Endothelial cell of umbilical vein (primary cell): Measurements from ENCODE around the gene COL8A1. TPM values are rescaled to one million over a fixed set of nuclear protein-coding genes. Genes with fewer than 3 reads are reported as not detected.
A peak's percentile ranks its signal among the peaks of the same experiment; 100 is the strongest.

Experiments used
- BruUV-seq: library from RNA; stranded (reverse); fragments of 400-500 nt; replicated peaks from 2 replicates; lab custom pipeline; 2021; lab: Mats Ljungman, UMichigan
- CTCF ChIA-PET: fragments of 300-600, 350-600 bp; sonication (Branson Sonifier 250); formaldehyde crosslinking; loops from one replicate; lab custom pipeline; 2021; ENCODE audit warnings: antibody characterized with exemption, inconsistent platforms; lab: Charles Lee
- POLR2A ChIA-PET: fragments of 300-600, 350-600 bp; sonication (Branson Sonifier 250); formaldehyde crosslinking; loops from one replicate; lab custom pipeline; 2021; ENCODE audit warnings: antibody characterized with exemption, inconsistent platforms; lab: Charles Lee
- DNase-seq: peaks from one replicate; pipeline ENCODE4 v3.0.0-alpha.2; 2011; ENCODE audit warnings: low read depth, low spot score
- FAIRE-seq: peaks from 2 replicates; lab custom pipeline; 2011; peaks lifted over from hg19 to GRCh38; lab: Jason Lieb, UNC
- H2AFZ ChIP-seq: 2 replicates; pipeline ENCODE4 v1.6.0; 2012; ENCODE audit warnings: low read depth, low read length, control low read depth, inconsistent platforms
- H3K27ac ChIP-seq: 2 replicates; pipeline ENCODE4 v1.5.1; 2011; ENCODE audit warnings: low read depth, mild to moderate bottlenecking, control low read depth, low read length, moderate library complexity; ENCODE audit not compliant: insufficient read depth
- H3K27me3 ChIP-seq, 2 experiments: 2 replicates each; pipeline versions ENCODE4 v1.6.0 to v1.6.1; 2011; ENCODE audit warnings: low read length in 2 of 2, mixed read lengths in 1 of 2; ENCODE audit not compliant: control insufficient read depth in 2 of 2, insufficient read depth in 2 of 2
- H3K36me3 ChIP-seq, 2 experiments: 2 replicates in 1 of 2; 3 replicates in 1 of 2; pipeline ENCODE4 v1.5.1; 2011; ENCODE audit warnings: low read length in 2 of 2, mild to moderate bottlenecking in 1 of 2, moderate library complexity in 1 of 2; ENCODE audit not compliant: control insufficient read depth in 2 of 2, insufficient read depth in 2 of 2; ENCODE audit errors: extremely low read depth in 1 of 2
- H3K4me1 ChIP-seq: 3 replicates; pipeline ENCODE4 v1.5.1; 2011; ENCODE audit warnings: mild to moderate bottlenecking, low read length; ENCODE audit not compliant: control insufficient read depth, insufficient read depth; ENCODE audit errors: extremely low read depth
- H3K4me2 ChIP-seq: 2 replicates; pipeline ENCODE4 v1.6.1; 2011; ENCODE audit warnings: low read length, control low read depth, mixed read lengths; ENCODE audit not compliant: insufficient read depth
- H3K4me3 ChIP-seq, 3 experiments: fragments of 200-600 bp in 1 of 3; sonication (generic), shearing (Covaris generic) in 1 of 3; replicated peaks in 1 of 3; 2 replicates each; pipeline ENCODE4 v1.5.1; 2011 to 2016; ENCODE audit warnings: control low read depth in 3 of 3, low read length in 3 of 3, mild to moderate bottlenecking in 2 of 3, inconsistent platforms in 1 of 3, low read depth in 1 of 3, moderate library complexity in 1 of 3; ENCODE audit not compliant: insufficient read depth in 1 of 3
- H3K79me2 ChIP-seq: 2 replicates; pipeline ENCODE4 v1.6.0; 2012; ENCODE audit warnings: low read length, inconsistent platforms; ENCODE audit not compliant: control insufficient read depth, insufficient read depth
- H3K9ac ChIP-seq: replicated peaks from 2 replicates; pipeline ENCODE3; 2011; ENCODE audit warnings: low read length, control low read depth; ENCODE audit not compliant: insufficient read depth; ENCODE audit errors: extremely low read depth
- H3K9me1 ChIP-seq: replicated peaks from 3 replicates; pipeline ENCODE4 v1.6.0; 2011; ENCODE audit warnings: mild to moderate bottlenecking, low read length; ENCODE audit not compliant: control insufficient read depth, insufficient read depth; ENCODE audit errors: extremely low read depth
- H3K9me3 ChIP-seq: replicated peaks from 2 replicates; pipeline ENCODE4 v1.5.1; 2012; ENCODE audit warnings: low read length, inconsistent platforms; ENCODE audit not compliant: control insufficient read depth, insufficient read depth
- H4K20me1 ChIP-seq: replicated peaks from 2 replicates; pipeline ENCODE3; 2011; ENCODE audit warnings: mild to moderate bottlenecking, low read length; ENCODE audit not compliant: control insufficient read depth, insufficient read depth; ENCODE audit errors: extremely low read depth
- EZH2 ChIP-seq: IDR thresholded peaks from 2 replicates; pipeline ENCODE4 v1.6.1; 2012; ENCODE audit warnings: borderline replicate concordance, low read depth, mild to moderate bottlenecking, moderate library complexity, low read length, inconsistent platforms; ENCODE audit not compliant: severe bottlenecking
- GATA2 ChIP-seq: IDR thresholded peaks from 2 replicates; pipeline ENCODE4 v1.7.0; 2011; ENCODE audit warnings: low read depth, mild to moderate bottlenecking, moderate library complexity, mixed read lengths, low read length; ENCODE audit not compliant: insufficient read length, insufficient read depth
- JUN ChIP-seq: IDR thresholded peaks from 2 replicates; pipeline ENCODE4 v1.6.1; 2011; ENCODE audit warnings: borderline replicate concordance, low read depth; ENCODE audit not compliant: insufficient read length, insufficient read depth
- MYC ChIP-seq: IDR thresholded peaks from one replicate; pipeline ENCODE4 v1.6.1; 2011; ENCODE audit warnings: mild to moderate bottlenecking, low read depth, low read length
- POLR2AphosphoS5 ChIP-seq: IDR thresholded peaks from 2 replicates; pipeline ENCODE4 v1.6.1; 2012; ENCODE audit warnings: low read depth, mild to moderate bottlenecking, control low read depth, low read length, moderate library complexity; ENCODE audit not compliant: insufficient read depth
- dilution Hi-C: fragments of 300-500 bp; cut with MboI; formaldehyde crosslinking; loops from one replicate; pipeline ENCODE4 v1.15.0; 2019; ENCODE audit warnings: low sequenced_read_pairs; ENCODE audit not compliant: extremely low pct_ligation_motif_present
- intact Hi-C: fragments of 100-400 bp; cut with micrococcal nuclease; formaldehyde crosslinking; loops from one replicate; pipeline ENCODE4 v1.10.0; 2022
- polyA plus RNA-seq, 4 experiments: library from polyadenylated mRNA; depleted of rRNA in 3 of 4; stranded (reverse) in 3 of 4; unstranded in 1 of 4; fragments of >200 nt; gene quantifications; 2 replicates each; pipeline versions ENCODE4 v1.2.1 to v1.2.3, GENCODE V29; 2011 to 2012; ENCODE audit warnings: missing spikeins in 1 of 4
- total RNA-seq: library from RNA; stranded (reverse); gene quantifications from 2 replicates; pipeline ENCODE4 v1.2.3, GENCODE V29; 2021
- TF ChIP-seq, protein P1 (sequence below), 2 donors: IDR thresholded peaks; 1 replicate in 1 of 2; 2 replicates in 1 of 2; pipeline ENCODE4 v1.5.1; 2011; ENCODE audit warnings: low read length in 2 of 2, mild to moderate bottlenecking in 2 of 2, moderate library complexity in 2 of 2, control low read depth in 1 of 2, inconsistent platforms in 1 of 2, low read depth in 1 of 2; ENCODE audit not compliant: insufficient read depth in 1 of 2; ENCODE audit errors: extremely low read depth in 1 of 2

The COL8A1 gene
- total and polyA plus RNA-seq, 2 donors (not counting 3 experiments of a cell fraction or from before 2014, with no cell fraction given) = 358 to 634 TPM

DNA sequence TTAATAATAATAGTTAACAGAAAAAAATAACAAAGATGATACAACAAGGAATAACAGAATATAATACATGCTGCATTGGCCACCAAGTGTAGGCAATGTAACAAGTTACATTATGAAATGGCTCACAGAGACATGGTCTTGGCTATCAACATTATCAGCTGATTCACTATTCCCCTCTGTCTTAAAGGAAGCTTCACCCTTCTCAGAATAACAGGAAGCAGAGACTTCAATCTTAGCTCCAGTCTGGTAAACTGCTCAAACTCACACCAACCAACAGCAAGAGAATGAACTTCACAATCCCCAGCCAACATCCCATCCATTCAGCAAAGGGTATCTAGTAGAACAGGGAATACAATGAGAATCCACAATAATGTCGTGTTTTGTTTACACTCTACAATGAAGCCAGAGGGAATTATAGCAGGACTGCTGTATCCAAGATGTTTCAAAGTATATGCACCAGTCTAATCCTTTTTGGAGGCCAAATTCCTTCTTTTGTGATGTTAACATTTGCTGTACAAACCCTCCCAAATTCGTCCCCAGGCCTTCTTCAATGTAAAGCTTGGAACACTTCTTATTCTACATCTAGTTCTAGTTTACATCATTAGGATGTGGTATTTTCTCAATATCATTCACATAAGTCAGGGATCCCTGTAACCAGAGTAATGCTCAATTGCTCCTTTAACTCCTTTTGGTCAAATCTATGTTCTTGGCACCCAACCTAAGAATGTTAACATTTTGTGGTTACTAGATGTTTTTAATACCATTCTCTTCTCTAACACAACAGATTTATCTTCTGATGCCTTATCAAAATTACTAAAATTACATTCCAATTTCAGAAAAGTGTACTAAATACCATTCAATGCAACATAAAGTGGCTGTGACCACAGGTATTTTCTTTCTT lies 126.9 kb downstream of the COL8A1 start:
- dilution Hi-C loops (loop anchor here (25.0 kb wide), 1 partner anchor 753 kb away; no protein-coding TSS in a partner anchor), intact Hi-C loops (no loop called here)
- Histone ChIP-seq H3K9me1 (no peaks in the 10 kb centered on the region), H3K27me3 (no peaks in the 10 kb centered on the region), H2AFZ (no peak overlapping the region), H3K4me3 (no peak overlapping the region), H3K27ac (no peak overlapping the region), H3K9ac (no peak overlapping the region), H3K36me3 (peaks cover 10 to 12% of the 10 kb centered on the region in 2 experiments), H3K79me2 (no peaks in the 10 kb centered on the region), H3K4me2 (no peak overlapping the region), H3K9me3 (no peaks in the 10 kb centered on the region), H3K4me1 (peaks cover 2% of the 10 kb centered on the region), H4K20me1 (no peaks in the 10 kb centered on the region)
- BruUV-seq = no TSS peak
- peak; percentile 42 for DNase-seq
- FAIRE-seq = no peak
- TF ChIP-seq GATA2 (no peak), POLR2AphosphoS5 (no peak), EZH2 (no peak), JUN (no peak), MYC (no peak)
- TF ChIP-seq, protein P1, sequence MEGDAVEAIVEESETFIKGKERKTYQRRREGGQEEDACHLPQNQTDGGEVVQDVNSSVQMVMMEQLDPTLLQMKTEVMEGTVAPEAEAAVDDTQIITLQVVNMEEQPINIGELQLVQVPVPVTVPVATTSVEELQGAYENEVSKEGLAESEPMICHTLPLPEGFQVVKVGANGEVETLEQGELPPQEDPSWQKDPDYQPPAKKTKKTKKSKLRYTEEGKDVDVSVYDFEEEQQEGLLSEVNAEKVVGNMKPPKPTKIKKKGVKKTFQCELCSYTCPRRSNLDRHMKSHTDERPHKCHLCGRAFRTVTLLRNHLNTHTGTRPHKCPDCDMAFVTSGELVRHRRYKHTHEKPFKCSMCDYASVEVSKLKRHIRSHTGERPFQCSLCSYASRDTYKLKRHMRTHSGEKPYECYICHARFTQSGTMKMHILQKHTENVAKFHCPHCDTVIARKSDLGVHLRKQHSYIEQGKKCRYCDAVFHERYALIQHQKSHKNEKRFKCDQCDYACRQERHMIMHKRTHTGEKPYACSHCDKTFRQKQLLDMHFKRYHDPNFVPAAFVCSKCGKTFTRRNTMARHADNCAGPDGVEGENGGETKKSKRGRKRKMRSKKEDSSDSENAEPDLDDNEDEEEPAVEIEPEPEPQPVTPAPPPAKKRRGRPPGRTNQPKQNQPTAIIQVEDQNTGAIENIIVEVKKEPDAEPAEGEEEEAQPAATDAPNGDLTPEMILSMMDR (IDR thresholded peaks at IDR 0.05; ENCODE audit: extremely low read depth in 1 of 2, insufficient read depth in 1 of 2, low read depth in 1 of 2, low read length in 2 of 2) = no peak
- POLR2A ChIA-PET = no interaction called here
- CTCF ChIA-PET = interaction anchor here (0.8 to 2.0 kb wide), 9 partner anchors 8 to 121 kb away, joined by 3 to 5 read pairs (median 5); no protein-coding TSS in a partner anchor
